Adrenal gland (tissue), 5 donors: ENCODE measurements around the gene FGFRL1.

ENCODE experiments used
- CTCF ChIP-seq, 6 experiments: fragments of 450-650 bp in 4 of 6; fragments of 200-600 bp in 2 of 6; sonication (generic) in 1 of 6; IDR thresholded peaks; 1 replicate in 5 of 6; 2 replicates in 1 of 6; pipeline versions ENCODE4 v1.5.1 to v1.8.0; 2016 to 2021; ENCODE audit warnings: antibody characterized with exemption in 6 of 6, mild to moderate bottlenecking in 2 of 6, moderate library complexity in 1 of 6
- POLR2A ChIP-seq, 2 donors: fragments of 450-650 bp; IDR thresholded peaks; one replicate each; pipeline ENCODE4 v1.6.1; 2017; ENCODE audit warnings: antibody characterized with exemption in 2 of 2, mild to moderate bottlenecking in 2 of 2, moderate library complexity in 1 of 2
- donor health status: DM: no; HTN: no; CAD: no.

GRCh38 chr4:1008840-1009541 lies 2.4 kb upstream of the FGFRL1 start:
- TF ChIP-seq POLR2A (IDR thresholded peaks at IDR 0.05): no peak
- TF ChIP-seq CTCF (IDR thresholded peaks at IDR 0.05): no peak
